Measurements from ENCODE around the gene PWWP2B.

The PWWP2B gene

DNA sequence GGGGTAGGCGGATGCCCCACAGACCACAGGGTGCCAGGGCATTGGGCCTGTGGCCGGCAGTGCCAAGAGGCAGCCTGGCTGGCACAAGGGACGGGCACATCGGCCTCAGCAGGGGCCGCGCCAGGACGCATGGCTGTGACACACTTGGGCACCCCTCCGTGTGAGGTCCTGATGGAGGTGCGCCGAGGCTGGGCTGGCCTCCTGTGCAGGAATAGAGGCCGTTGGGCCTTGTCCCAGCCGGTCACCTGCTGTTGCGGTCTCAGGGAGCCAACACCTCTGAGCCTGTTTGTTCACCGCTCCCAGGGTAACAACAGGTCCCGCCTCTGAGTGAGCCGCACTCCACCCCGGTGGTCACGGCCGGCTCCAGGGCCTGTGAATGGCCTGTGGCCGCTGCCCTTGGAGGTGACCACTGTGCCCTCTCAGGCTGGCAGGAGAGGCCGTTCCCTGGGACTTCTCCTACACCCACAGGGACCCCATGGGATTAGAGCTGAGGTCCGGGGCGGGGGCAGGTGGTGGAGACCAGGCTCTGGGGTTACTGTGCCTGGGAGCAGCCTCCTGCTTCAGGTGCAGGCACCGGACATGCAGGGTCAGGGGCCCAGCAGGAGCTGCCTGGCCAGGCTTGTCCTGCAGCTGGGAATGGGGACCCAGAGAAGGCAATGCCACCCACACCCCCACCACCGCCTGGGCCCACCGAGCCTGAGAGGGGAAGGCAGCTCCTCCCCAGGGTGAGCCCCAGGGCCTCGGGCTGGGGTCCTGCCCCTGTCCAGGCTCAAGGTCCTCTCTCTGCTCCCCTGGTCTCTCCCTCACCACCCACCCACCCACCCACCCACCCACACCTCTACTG is 12.0 kb downstream of the PWWP2B start:
- no peak for DNase-seq

DNA sequence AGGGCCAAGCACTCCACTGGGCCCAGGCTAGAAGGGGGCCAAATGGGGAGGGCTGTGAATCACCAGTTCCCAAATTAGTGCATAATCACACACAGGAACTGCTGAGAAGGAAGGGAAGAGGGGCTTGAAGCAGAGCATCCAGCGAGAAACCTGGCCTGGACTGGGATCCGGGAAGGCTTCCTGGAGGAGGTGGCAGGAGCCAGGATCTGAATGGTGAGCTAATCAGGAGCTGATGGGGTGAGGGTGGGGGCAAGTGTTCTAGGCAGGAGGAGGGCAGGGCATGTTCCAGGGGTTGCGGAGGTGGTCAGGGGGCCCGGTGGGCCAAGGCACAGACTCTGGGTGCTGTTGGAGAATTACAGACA is 12.6 kb downstream of the PWWP2B start:
- no peak for DNase-seq

DNA sequence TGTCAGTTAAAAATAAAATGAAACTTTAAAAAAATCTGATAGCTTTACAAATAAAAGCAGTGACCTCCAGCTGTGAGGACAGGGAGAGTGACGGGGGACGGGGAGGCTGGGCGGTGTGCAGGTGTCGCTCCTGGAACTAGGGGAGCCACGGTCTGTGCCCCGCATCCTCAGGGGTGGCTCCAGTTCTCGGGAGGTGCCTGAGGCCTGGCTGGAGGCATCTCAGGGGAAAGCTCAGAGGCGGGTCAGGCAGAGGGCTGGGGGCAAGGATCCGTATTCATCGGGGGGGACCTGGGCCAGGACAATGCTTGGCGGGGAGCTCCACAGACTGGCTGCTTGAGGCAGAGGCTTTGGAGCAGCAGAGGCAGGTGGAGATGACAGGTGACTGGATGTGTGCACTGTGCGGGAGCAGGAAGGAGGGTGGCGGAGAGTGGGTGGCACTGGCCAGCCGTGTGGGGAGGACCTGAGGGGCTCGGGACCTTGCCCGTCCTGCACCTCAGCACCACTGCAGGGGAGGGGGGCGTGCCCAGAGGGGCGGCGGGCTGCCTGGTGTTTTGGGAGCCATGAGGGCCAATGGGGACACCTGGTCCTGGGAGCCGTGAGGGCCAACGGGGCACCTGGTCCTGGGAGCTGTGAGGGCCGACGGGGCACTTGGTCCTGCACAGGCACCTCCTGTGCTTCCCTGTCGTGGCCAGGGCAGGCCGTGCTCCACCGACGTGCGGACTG is 13.2 kb downstream of the PWWP2B start:
- DNase-seq: no peak

DNA sequence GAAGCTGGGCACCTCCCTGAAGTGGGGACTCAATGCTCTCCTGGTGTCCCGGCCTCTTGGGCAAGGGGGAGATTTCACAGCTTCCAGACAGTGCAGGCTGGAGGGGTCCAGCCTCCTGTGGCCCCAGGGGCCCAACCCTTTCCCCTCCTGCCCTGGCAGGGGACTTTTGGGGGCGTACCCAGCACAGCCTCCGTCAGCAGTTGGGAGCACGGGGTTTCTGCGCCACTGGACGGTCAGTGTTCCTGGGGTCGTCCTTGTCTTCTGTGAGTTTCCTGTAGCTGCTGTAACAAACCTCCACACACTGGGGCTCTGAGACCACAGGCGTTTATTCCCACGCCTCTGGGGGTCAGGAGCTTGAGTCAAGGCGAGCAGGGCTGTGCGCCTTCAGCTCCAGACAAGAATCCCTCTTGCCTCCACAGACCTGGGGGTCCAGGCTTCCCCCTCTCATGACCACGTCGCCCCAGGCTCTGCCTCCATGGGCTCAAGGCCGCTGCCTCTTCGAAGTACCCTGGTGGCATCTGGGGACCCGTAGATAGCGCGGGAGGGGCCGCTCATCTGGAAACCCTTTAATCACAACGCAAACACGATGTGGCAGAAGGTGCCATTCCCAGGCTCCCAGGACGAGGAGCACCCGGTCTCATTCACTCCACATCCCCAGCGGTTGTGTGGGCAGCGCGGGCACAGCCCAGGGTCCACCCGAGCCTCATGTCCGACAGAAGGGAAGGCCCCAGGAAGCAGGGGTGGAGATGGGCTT is 14.0 kb downstream of the PWWP2B start:
- no peak for DNase-seq

DNA sequence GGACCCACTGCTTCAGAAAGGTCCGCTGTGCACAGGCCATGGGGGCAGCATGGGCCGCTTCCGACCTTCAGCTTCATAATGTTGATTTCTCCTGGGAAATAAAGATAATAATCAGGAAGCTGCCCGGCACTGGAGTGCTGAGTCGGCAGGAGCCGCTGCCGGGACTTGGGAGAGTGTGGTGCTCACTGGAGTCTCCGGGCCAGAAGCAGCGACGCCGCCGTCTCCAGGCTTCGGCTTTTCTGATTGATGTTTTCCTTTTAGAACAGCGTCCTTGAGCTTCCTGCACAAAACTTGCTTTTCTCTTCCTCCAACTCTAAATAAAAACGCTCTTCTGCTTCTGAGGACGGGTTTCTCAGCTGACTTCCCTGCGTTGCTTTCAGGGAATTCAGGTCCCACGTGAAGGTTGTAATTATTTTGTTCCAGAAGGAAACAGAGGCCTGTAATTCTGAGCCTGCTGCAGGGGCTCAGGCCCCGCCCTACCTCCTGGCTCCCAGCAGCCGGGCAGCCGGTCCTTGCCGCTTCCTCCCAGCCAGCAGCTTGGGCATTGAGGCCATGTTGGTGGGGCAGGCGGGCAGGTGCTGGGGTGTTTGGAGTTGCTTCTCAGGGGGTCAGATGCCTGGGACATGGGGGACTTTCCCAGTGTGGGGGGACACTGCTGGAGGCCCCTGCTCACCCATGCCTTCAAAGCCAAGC is 14.7 kb downstream of the PWWP2B start:
- DNase-seq: no peak

DNA sequence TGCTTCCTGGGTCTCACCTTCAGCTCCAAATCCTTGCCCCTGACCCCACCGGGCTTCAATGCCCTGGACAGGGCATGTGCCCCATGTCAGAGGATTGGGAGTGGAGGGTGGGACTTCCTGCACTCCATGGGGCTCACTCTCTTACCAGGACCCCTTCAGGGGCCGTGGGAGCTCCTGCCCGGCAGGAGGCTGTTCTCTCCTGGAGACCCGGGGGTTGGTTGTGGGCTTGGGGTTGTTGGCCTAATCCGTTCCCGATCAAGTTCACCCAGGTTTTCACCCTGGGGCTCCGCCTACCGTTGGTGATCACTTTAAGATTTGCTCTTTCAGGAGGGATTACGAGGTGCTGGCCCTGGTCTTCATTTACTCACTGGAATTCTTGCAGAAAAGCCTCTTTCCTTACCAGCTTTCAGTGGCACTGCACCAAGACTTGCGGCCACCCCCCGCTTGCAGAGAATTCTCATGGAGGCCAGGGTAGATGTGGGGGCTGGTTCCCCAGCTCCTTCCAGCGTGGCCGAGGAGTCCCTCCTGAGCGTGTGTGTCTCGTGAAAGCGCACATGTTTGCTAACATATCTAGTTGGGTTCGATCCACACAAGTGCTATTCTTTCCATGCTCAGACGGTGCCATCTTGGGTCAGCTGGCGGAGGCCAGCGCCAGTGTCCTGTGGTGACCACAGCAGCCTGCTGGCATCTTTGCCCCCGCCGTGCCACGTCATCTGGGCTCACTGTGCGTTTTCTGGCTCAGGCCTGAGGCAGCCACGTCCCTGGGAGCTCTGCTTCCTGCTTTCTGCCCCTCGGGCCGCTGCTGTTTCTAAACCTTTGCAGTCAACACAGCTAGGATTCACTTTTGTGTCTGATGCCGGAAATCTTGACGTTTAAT is 15.6 kb downstream of the PWWP2B start:
- no peak for DNase-seq

DNA sequence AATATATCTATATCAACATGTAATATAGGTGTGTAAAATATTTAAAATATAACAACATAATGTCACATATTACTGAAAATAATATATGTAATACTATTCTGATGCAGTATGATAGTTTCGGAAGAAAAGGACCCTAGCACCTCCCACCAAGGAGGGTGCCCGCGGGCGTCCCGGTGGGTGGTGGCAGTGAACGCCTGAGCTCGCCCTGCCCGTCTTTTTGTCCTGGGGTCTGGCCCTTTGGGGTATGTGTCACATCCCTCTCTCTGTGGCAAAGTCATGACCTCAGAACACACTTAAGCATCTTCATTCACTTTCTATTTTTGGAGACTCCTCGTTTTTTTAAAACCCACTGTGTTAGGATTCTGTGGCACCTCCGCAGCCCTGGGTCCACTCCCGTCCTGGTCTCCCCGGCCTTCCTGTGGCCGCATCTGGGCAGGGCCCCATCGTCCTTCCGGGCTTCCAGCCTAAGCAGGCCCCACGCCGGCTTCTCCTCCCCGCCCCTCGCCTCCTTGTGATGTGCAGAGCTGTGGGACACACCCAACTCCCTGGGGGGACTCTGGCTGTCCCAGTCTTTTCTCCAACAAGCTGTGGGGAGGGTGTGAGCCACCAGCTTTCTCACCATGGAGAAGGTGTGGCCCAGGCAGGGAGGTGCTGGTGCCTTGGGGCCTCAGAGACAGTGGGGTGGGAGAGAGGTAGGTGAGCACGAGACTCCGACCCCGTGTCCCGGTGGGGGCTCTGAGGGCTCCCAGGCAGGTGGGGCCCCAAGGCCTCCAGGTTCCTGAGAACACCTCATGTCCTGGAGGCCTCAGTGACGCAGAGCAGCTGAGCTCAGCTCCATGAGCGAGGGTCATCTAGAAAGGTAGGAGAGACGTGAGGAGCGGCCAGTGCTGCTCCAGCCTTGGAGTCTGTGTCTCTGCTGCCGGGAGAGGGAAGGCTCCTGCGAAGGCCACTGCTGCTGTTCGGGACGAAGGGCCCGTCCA is 16.5 kb downstream of the PWWP2B start:
- no peak for DNase-seq

DNA sequence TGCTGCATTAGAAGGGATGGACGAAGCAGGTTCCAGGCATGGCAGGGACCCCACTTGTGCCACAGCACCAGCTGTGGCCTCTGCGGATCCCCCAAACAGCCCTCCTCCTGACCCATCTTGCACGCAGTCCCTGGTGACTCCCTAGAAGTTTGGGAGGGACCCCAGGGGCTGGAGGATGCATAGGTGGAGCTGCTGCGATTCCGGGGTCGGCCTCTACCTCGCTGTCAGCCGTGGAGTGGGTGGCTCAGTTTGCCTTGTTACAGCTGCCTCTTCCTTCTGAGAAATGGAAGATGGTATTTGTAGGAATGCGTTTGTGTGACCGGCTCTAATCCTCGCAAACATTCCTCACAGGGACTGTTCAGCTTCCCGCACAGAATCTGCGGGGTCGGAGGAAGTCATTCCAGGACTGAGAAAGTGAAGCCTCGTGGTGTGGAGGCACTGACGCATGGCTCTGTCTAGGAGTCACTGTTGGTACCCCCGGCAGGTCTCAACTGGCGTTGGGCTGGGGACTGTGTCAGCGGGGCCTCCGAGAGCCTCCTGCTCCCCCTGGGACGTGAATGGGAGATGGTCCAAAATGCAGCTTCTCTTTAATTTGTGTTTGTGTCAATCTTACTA is 17.5 kb downstream of the PWWP2B start:
- DNase-seq: no peak

DNA sequence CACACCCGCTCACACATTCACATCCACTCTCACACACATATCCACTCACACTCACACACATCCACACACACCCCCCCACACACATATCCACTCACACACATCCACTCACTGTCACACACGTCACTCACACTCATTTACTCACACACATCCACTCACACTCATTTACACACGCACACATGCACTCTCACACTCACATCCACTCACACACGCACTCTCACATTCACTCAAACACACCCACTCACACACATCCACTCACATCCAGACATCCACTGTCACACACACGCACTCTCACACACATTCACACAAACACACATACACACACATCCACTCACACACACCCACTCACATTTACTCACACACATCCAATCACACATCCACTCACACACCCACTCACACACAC is 18.3 kb downstream of the PWWP2B start:
- DNase-seq: no peak

DNA sequence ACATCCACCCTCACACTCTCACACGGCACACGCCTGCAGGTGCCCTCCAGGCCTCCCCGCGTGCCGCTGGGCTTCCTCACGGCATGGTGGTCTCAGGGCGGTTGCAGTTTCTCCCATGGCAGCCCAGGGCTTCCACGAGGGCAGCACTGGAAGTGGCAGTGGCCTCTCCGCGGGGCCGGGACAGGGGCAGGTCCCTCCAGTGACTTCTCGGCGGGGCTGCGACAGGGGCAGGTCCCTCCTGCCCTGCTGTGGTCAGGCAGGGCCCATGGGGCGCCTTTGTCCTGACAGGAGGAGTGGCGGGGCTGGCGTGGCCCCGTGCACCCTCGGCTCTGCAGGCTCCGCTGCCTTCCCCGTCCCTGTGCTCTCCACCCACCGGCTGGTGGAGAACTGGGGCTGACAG is 19.0 kb downstream of the PWWP2B start:
- DNase-seq: no peak

DNA sequence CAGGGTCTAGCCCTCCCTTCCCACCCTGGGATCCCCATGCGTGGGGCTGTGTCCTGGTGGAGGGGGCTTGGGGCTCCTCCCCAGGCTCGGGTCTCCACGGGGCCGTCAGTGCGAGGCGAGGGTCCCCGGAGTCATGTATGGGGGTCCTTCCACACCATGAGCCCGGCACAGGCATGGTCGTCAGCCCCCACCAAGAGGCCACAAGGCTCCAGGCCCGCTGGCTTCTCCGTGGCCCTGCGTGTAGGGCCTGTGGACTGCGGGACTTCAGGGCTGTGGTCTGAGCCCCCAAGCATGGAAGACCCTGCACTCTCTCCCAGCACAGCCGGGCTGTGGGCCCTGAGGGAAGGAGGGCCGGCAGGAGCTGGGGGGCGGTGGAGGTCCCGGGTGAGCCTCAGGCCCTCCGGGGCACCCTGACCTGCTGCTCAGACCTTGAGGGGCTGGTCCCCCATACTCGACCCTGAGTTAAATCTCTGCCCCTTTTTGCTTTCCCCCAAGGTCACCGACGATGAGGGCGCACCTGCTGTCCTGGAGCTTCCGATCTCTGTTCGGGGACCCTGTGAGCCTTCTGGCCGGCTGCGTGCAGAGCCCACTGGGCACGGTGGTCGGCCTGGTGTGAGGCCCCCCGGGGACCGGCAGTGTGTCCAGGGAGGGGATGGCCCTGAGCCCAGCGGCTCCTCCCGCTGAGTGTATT is 19.7 kb downstream of the PWWP2B start:
- DNase-seq: no peak

DNA sequence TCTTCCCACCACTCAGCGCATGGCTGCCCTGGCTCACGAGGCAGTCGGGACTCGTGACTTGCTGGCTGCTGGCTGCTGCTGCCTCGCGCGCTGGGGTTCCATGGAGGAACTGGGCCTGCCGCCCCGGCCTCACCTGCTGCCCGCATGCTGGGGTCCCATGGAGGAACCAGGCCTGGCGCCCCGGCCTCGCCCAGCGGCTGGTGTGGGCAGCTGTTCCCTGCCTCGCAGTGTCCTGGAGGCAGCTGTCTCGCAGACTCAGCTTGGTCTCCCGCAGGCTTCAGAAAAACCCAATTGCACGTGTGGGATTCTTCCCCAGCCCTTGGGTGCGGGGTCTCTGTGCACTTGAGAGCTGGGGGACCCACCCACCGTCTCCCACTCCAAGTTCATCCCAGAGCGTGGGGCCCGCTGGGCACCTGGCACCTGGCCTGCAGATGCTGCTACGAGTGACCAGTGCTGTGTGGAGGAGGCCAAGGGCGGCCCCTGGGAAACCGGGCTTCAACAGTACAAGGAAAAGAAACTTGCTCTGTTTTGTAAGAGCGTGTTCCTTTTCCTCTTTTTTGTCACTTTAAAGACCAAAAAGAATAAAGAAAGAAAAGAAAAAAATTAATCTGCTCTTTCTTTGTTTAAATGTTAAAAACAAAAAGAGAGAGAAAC is 20.4 kb downstream of the PWWP2B start:
- DNase-seq: no peak

DNA sequence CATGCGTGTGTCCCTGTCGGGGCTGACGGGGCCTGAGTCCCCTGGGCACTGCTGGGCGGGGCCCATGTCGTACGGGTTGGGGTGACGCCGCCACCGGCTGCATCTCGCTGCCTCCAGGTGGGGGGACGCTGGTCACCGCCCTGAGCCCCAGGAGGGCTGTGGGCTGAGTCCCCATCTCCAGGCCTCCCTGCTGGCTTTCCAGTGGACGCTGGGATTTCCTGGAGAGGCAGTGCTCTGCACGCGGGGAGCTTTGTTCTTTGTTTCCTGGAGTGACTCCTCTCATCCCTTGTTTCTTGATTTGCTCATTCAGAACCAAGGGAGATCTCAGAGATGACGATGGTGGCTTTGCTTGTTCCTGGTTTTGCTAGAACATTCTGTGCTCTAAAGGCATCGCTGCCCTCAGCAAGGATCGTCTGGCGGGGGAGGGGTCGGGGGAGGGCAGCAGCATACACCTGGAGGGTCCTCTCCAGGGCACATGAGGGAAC is 21.0 kb downstream of the PWWP2B start:
- DNase-seq: no peak

DNA sequence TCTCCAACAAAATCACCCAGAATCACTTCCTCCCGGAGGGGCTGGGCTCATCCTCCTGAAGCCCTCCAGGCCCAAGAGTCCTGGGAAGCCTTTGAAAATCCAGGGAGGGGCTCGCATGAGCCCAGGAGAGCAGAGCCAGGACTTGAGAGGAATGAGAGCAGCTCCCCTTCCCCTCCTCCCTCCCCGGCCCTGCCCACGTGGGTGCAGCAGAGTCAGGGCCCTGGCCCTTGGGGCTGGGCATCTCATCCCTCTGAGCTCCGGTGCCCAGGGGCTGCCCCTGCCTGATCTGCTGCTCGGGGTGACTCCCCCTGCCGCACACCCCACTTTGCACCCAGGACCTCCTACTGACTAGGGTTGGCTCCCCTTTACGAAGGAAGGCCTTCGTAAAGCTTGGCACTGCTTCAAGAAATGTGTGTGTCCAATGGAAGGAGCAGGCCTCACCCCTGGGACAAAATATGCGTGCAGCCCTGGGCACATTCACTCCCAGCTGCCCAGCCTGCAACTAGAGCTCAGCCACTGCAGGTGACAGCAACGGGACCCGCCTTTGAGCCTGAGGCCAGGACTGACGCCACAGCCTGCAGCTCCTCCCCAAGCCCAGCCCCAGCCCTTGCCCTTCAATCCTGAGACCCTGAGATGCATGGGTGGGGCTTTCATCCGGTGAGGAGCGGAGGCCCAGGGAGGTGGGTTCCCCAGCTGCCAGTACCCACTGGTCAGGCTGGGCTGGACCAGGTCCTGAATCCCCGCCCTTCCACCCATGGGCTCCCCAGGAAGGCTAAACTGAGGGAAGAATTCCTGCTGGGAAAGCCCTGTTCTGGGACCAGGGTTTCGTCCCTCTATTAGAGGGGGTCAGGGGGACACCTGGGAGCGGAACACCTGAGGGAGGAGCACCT is 21.8 kb downstream of the PWWP2B start:
- no peak for DNase-seq

DNA sequence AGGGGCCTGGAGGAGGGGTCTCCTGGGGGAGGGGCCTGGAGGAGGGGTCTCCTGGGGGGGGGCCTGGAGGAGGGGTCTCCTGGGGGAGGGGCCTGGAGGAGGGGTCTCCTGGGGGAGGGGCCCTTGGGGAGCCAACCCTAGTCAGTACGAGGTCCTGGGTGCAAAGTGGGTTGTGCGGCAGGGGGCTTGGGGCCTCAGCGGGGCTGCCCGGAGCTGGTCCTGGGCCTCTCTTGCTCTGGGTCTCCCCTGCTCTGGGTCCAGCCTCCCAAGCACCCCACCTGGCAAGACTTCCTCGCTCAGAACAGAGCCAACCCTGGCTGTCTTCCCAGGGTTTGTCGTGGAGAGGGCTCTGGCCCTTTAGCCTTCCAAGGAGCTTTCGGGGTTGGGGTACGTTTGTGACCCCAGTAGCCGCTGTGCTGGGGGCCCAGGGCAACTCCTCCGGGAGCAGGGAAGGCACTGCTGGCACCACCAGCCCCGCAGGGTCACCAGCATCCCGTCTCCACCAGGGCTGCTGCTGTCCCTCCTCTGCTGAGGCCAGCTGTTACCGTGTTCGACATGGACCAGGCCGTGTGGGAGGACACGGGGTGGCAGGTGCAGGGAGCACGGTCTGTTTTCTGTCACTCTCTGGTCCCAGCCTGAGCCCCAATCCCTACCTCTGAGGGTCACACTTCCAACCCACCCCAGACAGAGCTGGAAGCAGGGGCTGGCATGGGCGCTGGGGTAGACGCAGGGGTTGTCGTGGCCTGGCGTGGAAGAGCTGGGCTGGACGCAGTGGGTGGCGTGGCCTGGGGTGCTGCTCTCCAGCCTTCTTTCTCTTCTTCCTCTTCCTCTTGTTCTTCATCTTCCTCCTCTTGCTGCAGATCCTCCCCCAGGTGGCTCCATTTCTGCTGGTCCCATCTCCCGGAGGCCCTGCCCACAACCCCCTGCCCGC is 22.8 kb downstream of the PWWP2B start:
- DNase-seq: no peak

DNA sequence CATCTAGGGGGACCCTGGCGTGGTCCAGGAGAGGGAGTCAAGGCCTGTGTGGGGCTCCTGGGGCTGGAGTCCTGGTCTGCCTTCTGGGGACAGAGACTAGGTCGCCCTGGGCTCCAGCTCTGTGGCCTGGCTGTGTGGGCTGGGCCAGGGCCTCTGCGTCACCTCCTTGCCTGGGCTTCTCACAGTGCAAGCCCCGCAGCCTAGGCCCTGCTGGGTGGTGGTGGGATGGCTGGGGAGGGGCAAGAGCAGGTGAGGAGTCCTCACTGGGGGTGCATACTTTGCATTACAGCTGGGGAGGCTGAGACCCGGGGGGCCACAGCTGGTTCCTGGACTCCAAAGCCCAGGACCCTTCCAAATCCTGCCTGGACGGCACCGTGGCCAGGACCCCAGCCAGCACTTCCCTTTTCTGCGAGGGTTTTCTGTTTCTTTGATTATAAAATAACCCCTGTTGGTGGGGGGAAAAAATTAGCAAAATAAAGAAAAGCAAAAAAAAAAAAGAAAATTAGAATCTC is 23.5 kb downstream of the PWWP2B start:
- DNase-seq: no peak
